Left ventricle myocardium inferior (tissue), 1 donor: ENCODE data around the gene CTSK. TPM values are rescaled to one million over a fixed set of nuclear protein-coding genes. Genes with fewer than 3 reads are reported as not detected.

ENCODE experiments used
- DNase-seq: peaks from one replicate; pipeline ENCODE4 v3.0.0-alpha.2; 2020
- H3K27ac ChIP-seq: fragments of 200-600 bp; replicated peaks from 2 replicates; pipeline ENCODE4 v1.8.0; 2021
- H3K27me3 ChIP-seq: fragments of 200-600 bp; 2 replicates; pipeline ENCODE4 v1.8.0; 2021; ENCODE audit warnings: low read depth
- H3K36me3 ChIP-seq: fragments of 200-600 bp; 2 replicates; pipeline ENCODE4 v1.8.0; 2021
- H3K4me1 ChIP-seq: fragments of 200-600 bp; 2 replicates; pipeline ENCODE4 v1.8.0; 2021
- H3K4me3 ChIP-seq: fragments of 200-600 bp; 2 replicates; pipeline ENCODE4 v1.8.0; 2021; ENCODE audit warnings: mild to moderate bottlenecking, moderate library complexity
- H3K9me3 ChIP-seq: fragments of 200-600 bp; replicated peaks from 2 replicates; pipeline ENCODE4 v1.8.0; 2021
- intact Hi-C: fragments of 100-400 bp; cut with micrococcal nuclease; formaldehyde crosslinking; loops from one replicate; pipeline ENCODE4 v1.11.0; 2022
- total RNA-seq: library from RNA; stranded (reverse); fragmentation: NEBNext Ultra II Directional; extraction: Animal tissue kit (Norgen Biotek cat#: 25700); gene quantifications from one replicate; pipeline ENCODE4 v1.2.1, GENCODE V29; 2021
- TF ChIP-seq, protein P1 (sequence below): fragments of 200-600 bp; IDR thresholded peaks from 2 replicates; pipeline ENCODE4 v1.8.0; 2021; ENCODE audit warnings: antibody characterized with exemption, mild to moderate bottlenecking, borderline replicate concordance
- donor health status: DM: no; HTN: yes; CAD: no; lungs with severe emphysema.

CTSK gene
- total RNA-seq, 1 donor from 2014 or later: 8.2 TPM

DNA sequence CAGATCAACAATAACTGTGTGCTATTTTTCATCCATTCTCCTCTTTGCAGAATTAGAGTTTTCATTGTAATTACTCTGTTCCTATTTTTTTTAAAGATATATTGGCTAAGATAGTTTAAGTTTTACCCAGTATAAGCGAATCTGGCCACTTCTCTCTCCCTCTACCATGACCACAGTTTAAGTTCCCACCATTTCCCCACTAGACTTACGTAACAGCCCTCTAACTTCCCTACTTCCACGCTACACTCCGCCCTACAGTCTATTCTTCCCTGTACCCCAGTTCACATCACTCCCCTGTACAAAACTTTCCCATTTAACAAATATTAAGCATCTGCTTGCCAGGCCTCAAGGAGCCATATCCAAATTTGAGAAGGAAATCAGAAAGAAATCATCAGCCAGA lies 16.5 kb downstream of the CTSK start:
- intact Hi-C loops: no loop called here
- Histone ChIP-seq H3K9me3 (no peaks in the 10 kb centered on the region), H3K27me3 (no peaks in the 10 kb centered on the region), H3K36me3 (peaks cover 19% of the 10 kb centered on the region), H3K4me1 (no peaks in the 10 kb centered on the region), H3K4me3 (no peak overlapping the region), H3K27ac (no peak overlapping the region)
- TF ChIP-seq, protein P1, sequence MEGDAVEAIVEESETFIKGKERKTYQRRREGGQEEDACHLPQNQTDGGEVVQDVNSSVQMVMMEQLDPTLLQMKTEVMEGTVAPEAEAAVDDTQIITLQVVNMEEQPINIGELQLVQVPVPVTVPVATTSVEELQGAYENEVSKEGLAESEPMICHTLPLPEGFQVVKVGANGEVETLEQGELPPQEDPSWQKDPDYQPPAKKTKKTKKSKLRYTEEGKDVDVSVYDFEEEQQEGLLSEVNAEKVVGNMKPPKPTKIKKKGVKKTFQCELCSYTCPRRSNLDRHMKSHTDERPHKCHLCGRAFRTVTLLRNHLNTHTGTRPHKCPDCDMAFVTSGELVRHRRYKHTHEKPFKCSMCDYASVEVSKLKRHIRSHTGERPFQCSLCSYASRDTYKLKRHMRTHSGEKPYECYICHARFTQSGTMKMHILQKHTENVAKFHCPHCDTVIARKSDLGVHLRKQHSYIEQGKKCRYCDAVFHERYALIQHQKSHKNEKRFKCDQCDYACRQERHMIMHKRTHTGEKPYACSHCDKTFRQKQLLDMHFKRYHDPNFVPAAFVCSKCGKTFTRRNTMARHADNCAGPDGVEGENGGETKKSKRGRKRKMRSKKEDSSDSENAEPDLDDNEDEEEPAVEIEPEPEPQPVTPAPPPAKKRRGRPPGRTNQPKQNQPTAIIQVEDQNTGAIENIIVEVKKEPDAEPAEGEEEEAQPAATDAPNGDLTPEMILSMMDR: no peak
- DNase-seq: no peak

- TF ChIP-seq, protein P1: no peak
- no peaks in the 10 kb centered on the region for H3K27me3 ChIP-seq
- no peaks in the 10 kb centered on the region for H3K9me3 ChIP-seq
- H3K4me1 ChIP-seq: no peaks in the 10 kb centered on the region
- intact Hi-C loops: no loop called here
- no peak for DNase-seq
- H3K27ac ChIP-seq: no peak overlapping the region
- H3K36me3 ChIP-seq: no peaks in the 10 kb centered on the region
- H3K4me3 ChIP-seq: no peak overlapping the region
Measured at GRCh38 chr1:150789396-150789795, 18.7 kb downstream of the CTSK start.

DNA sequence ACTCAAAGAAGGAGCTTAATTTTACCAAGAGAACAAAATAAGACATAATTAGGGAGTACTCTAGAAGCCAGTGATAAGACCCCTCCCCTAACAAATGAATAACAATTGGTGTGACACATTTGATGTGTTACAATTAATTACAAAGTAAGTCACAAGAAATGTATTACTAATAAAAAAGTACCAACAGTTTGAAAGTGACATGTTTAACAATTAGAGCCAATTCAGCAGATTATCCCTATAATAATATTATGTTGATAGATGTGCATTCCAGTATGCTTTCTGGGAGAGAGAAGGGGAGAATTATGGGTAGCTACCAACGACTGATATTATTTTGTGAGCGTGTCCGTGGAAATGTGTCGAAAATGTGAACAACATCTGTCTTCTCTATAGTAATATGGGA lies 19.1 kb downstream of the CTSK start:
- TF ChIP-seq, protein P1: no peak
- no peaks in the 10 kb centered on the region for H3K4me1 ChIP-seq
- H3K36me3 ChIP-seq: no peaks in the 10 kb centered on the region
- H3K27me3 ChIP-seq: no peaks in the 10 kb centered on the region
- H3K27ac ChIP-seq: no peak overlapping the region
- intact Hi-C loops: no loop called here
- H3K4me3 ChIP-seq: no peak overlapping the region
- no peak for DNase-seq
- H3K9me3 ChIP-seq: no peaks in the 10 kb centered on the region

- TF ChIP-seq, protein P1: no peak
- Histone ChIP-seq H3K36me3 (no peaks in the 10 kb centered on the region), H3K27me3 (no peaks in the 10 kb centered on the region), H3K4me1 (no peaks in the 10 kb centered on the region), H3K4me3 (no peak overlapping the region), H3K9me3 (no peaks in the 10 kb centered on the region), H3K27ac (no peak overlapping the region)
- no peak for DNase-seq
- intact Hi-C loops: no loop called here
Measured at GRCh38 chr1:150787455-150787854, 20.6 kb downstream of the CTSK start.

DNA sequence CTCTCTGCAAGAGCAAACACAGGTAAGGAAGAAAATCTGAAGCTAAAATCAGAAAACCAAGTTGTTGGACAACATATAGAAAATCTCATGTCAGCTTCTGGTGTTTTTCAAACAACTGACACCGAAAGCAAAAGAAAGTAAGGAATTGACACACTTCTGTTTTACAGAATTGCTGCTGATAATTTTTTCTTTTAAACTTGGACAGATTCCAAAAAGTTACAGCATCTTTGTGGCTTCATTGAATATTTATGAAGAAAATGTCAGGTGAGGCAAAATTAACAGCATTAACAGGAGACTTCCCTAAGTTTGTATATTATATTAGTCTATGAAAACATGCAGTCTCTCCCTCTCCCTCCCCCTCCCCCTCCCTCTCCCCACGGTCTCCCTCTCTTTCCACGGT lies 27.6 kb downstream of the CTSK start:
- TF ChIP-seq, protein P1: no peak
- Histone ChIP-seq H3K36me3 (no peaks in the 10 kb centered on the region), H3K27ac (no peak overlapping the region), H3K27me3 (no peaks in the 10 kb centered on the region), H3K4me1 (no peaks in the 10 kb centered on the region), H3K4me3 (no peak overlapping the region), H3K9me3 (no peaks in the 10 kb centered on the region)
- no peak for DNase-seq
- intact Hi-C loops: no loop called here

- Histone ChIP-seq H3K27me3 (no peaks in the 10 kb centered on the region), H3K4me1 (no peaks in the 10 kb centered on the region), H3K27ac (no peak overlapping the region), H3K4me3 (no peak overlapping the region), H3K9me3 (no peaks in the 10 kb centered on the region), H3K36me3 (no peaks in the 10 kb centered on the region)
- DNase-seq: no peak
- TF ChIP-seq, protein P1: no peak
- intact Hi-C loops: no loop called here
Measured at GRCh38 chr1:150778409-150778808, 29.7 kb downstream of the CTSK start.
